Anterior cingulate cortex (tissue), 58 donors: Measurements from ENCODE around the gene AP3D1.
A peak's percentile ranks its signal among the peaks of the same experiment; 100 is the strongest.

ENCODE experiments used
- DNase-seq, 58 donors: peaks; one replicate each; lab custom pipeline; 2025; lab: John Stamatoyannopoulos, UW

The AP3D1 gene

GRCh38 chr19:2184422-2184975 is 33.1 kb upstream of the AP3D1 start:
- no peak for DNase-seq

GRCh38 chr19:2181633-2181997 is 30.2 kb upstream of the AP3D1 start:
- peak in 36 of 58 donors; percentile 9 to 70 (median 36) for DNase-seq

GRCh38 chr19:2180881-2181632 is 29.7 kb upstream of the AP3D1 start:
- peak in 21 of 58 donors; percentile 8 to 58 (median 28) for DNase-seq

- no peak for DNase-seq
These were observed 28.7 kb upstream of the AP3D1 start for GRCh38 chr19:2180114-2180513.

- DNase-seq, result no peak
These were observed 27.7 kb upstream of the AP3D1 start for GRCh38 chr19:2179095-2179494.

GRCh38 chr19:2176337-2176994 is 25.1 kb upstream of the AP3D1 start:
- peak in 1 of 58 donors; percentile 32 for DNase-seq

GRCh38 chr19:2175742-2176141 is 24.4 kb upstream of the AP3D1 start:
- no peak for DNase-seq

- DNase-seq, result no peak
These were observed 22.6 kb upstream of the AP3D1 start for GRCh38 chr19:2173767-2174577.

- DNase-seq, result no peak
These were observed 22.0 kb upstream of the AP3D1 start for GRCh38 chr19:2173388-2173766.

- DNase-seq, result no peak
These were observed 20.2 kb upstream of the AP3D1 start for GRCh38 chr19:2171349-2172145.

GRCh38 chr19:2170987-2171348 is 19.6 kb upstream of the AP3D1 start:
- no peak for DNase-seq

- no peak for DNase-seq
These were observed 18.9 kb upstream of the AP3D1 start for GRCh38 chr19:2170219-2170618.

GRCh38 chr19:2168619-2169424 is 17.5 kb upstream of the AP3D1 start:
- DNase-seq, result peak in 56 of 58 donors; percentile 18 to 98 (median 78)

- peak in 30 of 58 donors; percentile 7 to 53 (median 20) for DNase-seq
These were observed 16.7 kb upstream of the AP3D1 start for GRCh38 chr19:2167896-2168618.

- peak in 48 of 58 donors; percentile 7 to 77 (median 43) for DNase-seq
These were observed 15.7 kb upstream of the AP3D1 start for GRCh38 chr19:2166741-2167738.

GRCh38 chr19:2164020-2164998 is 12.9 kb upstream of the AP3D1 start:
- DNase-seq, result peak in 19 of 58 donors; percentile 32 to 80 (median 63)
